Measurements from ENCODE around the gene IRF7. TPM values are rescaled to one million over a fixed set of nuclear protein-coding genes. Genes with fewer than 3 reads are reported as not detected.
A peak's percentile ranks its signal among the peaks of the same experiment; 100 is the strongest.
"Not testable (repeated sequence)": the region's sequence is repeated elsewhere in the genome, so short reads cannot be mapped to it uniquely, and the experiment has no call there.

IRF7 gene
- 6.4 and 12.0 TPM in 2 replicates for total RNA-seq (2014; rRNA removed; shearing (Covaris generic))

DNA sequence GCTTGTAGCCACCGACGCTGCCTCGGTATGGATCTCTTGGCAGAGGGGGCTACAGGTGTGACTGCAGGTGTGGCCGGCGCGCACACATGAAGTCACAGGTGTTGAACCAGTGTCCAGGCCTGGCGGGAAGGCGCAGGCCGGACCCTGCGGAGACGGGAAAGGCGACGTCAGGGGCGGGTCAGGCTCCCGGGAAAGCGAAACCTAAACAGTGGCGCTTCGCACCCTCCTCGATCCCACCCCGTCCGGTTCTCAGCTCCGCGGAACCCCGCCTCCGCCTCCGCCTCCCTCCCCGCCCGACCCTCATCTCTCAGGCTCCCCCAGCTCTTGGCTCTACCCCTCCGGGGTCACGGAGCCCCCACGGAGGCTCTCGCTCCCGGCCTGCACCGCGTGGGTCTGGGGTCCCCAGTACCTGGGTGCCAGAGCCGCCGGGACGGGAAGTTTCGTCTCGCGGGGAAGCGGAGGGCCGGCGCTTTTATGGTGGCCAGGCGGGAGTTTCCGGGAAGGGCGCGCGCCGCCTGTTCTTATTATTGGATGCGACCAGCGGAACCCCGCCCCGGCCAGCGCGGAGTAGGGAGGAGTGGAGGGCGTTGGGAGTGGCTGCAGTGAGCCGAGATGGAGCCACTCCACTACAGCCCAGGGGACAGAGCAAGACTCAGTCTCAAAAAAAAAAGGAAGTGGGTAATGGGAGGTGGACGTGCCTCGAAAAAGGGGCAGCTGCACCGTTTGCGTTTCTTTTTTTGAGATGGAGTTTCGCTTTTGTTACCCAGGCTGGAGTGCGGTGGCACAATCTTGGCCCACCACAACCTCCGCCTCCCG lies at the start of gene IRF7:
IRF7 (minus strand) TSS at position 447 of the 816 bp plus-strand sequence. CDS start 586 bp downstream, outside the sequence.
- DNase-seq (ENCODE audit: low spot score), result peak; percentile 72

DNA sequence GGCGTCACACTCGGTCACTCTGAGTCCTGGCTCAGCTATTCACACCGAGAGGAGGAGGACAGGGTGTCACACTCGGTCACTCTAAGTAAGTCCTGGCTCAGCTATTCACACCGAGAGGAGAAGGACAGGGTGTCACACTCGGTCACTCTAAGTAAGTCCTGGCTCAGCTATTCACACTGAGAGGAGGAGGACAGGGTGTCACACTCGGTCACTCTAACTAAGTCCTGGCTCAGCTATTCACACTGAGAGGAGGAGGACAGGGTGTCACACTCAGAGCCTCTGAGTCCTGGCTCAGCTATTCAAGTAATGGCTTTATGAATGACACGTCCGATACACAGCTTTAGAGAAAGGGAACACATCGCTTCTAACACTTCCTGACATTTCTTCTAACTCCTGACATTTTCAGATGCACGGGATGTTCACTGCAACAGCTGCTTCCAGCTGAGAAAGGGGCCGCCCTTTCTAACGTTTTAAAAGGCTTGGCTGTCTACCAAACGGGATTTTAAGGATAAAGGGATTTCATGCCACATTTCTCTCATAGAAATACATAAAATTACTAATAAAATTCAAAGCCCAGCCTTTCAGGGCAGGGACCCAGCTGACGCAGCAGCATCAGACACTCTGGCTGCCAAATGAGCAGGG lies 49.4 kb upstream of the IRF7 start:
- DNase-seq (ENCODE audit: low spot score), result no peak

DNA sequence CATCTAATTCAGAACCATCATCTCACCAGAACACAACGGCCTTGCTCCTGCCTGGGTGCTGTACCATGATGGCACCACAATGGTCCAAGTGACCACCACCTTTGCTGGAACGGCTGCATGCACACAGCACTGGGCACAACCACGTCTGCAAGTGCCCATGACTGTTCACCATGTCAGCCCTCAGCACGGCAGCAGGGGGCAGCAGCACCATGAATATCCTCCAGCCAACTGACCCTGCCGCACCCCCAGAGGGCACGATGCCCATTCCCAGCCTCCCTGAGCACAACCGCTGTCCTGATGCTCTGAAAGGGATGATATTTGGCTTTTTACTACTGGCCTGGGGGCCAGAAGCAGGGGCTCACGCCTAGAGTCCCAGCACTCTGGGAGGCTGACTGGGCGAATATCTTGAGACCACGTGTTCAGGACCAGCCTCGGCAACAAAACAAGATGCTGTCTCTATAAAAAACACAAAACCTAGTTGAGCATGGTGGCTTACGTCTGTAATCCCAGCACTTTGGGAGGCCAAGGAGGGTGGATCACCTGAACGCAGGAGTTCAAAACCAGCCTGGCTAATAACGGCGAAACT lies 47.0 kb upstream of the IRF7 start:
- DNase-seq (ENCODE audit: low spot score), result peak; percentile 30

DNA sequence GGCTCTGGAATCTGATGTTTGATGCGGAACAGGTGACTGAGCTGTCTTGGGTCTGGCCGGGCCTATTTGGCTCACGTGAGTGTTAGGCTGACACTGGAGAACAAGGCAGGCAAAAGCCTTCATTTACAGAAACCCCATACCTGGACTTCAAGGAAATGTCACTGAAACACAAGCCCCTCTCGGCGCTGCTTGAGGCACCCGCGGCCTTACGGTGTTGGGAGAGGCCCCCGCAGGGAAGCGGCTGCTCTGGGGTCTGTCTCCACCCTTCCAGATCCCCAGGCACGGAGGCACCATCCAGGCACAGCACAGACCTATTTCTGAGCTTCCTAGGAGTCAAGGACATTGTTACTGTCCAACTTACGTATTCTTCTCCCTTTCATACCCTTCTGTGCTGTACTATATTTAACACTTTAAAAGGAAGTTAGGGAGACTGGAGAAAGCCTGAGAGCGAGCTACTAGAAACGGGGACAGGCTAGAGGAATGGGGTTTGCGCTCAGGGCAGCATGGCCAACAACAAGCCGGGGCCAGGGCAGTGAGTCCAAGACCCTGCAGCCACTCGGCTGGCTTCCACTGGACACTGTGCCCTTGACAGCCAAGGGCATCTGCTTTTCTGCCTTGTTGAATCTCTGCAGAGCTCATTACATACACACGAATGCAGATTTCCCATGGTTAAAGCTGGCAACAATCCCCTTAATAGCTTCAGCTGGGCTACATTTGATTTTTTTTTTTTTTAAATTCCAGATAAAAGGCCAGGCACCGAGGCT lies 45.1 kb upstream of the IRF7 start:
- DNase-seq (ENCODE audit: low spot score), result no peak

- DNase-seq (ENCODE audit: low spot score), result no peak
Observed at GRCh38 chr11:660281-660680, 44.5 kb upstream of the IRF7 start.

GRCh38 chr11:659532-660085 lies 43.9 kb upstream of the IRF7 start:
- DNase-seq (ENCODE audit: low spot score), result no peak

GRCh38 chr11:657691-658126 lies 42.0 kb upstream of the IRF7 start:
- DNase-seq (ENCODE audit: low spot score), result no peak

GRCh38 chr11:656866-657265 lies 41.1 kb upstream of the IRF7 start:
- DNase-seq (ENCODE audit: low spot score), result no peak

DNA sequence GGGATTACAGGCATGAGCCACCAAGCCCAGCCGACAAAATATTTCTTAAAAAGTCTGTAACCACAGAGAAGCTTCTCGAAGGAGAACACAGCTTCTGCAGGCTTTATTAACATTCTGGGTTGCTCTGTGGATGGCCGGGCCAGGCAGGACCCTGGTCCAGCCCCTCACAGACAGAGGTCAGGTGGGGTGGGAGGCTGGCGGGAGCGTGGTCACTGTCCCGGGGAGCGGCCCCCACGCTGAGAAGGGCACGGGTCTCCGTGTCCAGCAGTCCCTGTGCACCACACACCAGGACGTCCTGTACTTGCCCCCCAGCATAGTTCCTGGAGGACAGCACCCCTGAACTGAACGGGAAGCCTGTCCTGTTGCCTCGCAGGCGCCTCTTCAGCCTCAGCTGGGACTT lies 40.7 kb upstream of the IRF7 start:
- DNase-seq (ENCODE audit: low spot score), result no peak

GRCh38 chr11:655036-655726 lies 39.4 kb upstream of the IRF7 start:
- no peak for DNase-seq (ENCODE audit: low spot score)

DNA sequence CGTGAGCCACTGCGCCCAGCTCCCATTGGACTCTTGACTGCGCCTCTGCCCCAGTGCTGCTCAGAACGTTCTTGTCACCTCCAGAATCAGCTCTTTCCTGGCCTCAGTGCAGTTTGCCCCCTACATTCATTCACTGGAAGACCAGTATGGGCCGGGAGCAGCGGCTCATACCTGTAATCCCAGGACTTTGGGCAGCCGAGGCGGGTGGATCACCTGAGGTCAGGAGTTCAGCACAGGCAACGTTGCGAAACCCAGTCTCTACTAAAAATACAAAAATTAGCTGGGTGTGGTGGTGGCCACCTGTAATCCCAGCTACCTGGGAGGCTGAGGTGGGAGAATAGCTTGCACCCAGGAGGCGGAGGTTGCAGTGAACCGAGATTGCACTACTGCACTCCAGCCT lies 38.7 kb upstream of the IRF7 start:
- DNase-seq (ENCODE audit: low spot score), result not testable (repeated sequence)

DNA sequence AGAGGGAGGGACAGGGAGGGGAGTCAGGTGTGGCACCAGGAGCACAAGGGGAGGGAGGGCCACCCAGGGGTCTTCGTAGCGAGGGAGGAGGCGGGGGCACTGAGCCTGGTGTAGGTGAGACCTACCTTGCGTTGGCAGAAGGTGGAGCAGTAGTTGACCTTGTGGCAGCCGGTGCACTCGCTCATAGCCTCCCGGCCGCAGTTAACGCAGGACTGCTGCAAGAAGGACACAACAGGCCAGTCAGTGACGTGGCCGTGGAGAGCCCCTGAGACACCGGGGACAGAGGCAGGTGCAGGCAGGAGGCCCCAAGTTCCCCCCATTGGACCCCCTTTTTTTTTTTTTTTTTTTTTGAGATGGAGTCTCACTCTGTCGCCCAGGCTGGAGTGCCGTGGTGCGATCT lies 38.1 kb upstream of the IRF7 start:
- DNase-seq (ENCODE audit: low spot score), result no peak

- DNase-seq (ENCODE audit: low spot score), result not testable (repeated sequence)
Observed at GRCh38 chr11:653136-653535, 37.4 kb upstream of the IRF7 start.

DNA sequence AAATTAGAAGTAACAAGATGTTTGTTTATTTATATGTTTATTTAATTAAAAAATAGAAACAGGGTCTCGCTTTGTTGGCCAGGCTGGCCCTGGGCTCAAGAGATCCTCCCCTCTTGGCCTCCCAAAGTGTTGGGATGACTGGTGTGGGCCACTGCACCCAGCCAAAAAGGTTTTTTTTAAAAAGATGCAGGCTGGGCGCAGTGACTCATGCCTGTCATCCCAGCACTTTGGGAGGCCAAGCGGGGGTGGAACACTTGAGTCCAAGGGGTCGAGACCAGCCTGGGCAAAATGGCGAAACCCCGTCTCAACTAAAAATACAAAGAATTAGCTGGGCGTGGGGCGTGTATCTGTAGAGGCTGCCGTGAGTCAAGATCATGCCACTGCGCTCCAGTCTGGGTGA lies 34.7 kb upstream of the IRF7 start:
- DNase-seq (ENCODE audit: low spot score), result no peak

GRCh38 chr11:647672-648158 lies 32.0 kb upstream of the IRF7 start:
- DNase-seq (ENCODE audit: low spot score), result not testable (repeated sequence)

GRCh38 chr11:646214-646613 lies 30.5 kb upstream of the IRF7 start:
- no peak for DNase-seq (ENCODE audit: low spot score)

DNA sequence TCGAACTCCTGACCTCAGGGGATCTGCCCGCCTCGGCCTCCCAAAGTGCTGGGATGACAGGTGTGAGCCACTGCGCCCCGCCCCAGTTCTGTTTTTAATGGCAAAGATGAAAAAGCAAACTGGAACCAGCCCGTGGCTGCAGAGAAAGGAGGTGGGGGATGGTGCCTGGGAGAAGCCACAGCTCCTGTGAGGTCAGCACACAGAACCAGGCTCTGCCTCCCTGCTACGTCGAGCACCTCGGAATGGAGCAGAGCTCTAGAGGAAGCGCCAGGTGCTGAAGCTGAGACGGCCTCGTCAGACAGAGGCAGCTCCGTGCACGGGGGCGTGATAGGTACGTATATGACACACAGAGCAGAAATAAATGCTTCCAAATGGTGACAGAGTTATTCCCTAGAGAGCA lies 29.8 kb upstream of the IRF7 start:
- no peak for DNase-seq (ENCODE audit: low spot score)

DNA sequence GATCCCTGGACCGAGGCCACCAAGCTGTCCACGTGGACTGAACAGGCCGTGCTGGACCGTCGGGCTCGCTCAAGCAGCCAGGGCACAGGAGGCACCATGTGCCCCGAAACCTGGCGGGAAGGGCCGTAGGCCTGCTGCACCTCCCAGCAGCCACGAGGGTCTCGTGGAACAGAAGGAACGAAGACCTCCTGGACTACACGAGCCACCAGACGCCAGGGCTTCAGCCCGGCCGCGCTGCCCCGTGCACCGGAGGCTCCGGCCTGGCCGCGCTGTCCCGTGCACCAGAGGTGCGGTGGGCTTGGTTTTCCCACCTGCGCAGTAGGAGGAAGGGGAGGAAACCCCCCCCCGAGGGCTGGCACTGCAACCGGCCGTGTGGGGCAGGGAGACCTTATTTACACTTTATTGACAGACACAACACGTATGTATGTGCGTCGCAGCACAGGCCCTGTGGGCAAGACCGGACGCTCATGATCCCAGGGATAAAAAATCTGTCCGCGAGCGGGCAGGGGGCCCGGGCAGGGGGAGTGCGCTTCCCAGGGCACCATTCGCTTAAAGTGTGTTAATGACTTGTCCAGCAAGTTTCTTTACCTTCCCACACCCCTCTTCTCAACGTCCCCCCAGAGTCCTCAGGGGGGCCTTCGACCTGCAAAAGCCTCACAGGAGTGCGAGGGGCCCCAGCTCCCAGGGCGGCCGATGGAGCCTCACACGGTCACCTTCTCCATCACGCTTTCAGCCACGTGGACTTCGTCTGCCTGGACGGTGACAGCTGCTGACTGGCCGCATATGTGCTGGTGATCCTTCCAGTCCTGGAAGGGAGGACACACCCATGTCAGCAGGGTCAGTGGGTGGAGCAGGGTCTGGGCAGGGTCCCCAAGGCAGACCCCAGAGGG lies 28.3 kb upstream of the IRF7 start:
- no peak for DNase-seq (ENCODE audit: low spot score)

DNA sequence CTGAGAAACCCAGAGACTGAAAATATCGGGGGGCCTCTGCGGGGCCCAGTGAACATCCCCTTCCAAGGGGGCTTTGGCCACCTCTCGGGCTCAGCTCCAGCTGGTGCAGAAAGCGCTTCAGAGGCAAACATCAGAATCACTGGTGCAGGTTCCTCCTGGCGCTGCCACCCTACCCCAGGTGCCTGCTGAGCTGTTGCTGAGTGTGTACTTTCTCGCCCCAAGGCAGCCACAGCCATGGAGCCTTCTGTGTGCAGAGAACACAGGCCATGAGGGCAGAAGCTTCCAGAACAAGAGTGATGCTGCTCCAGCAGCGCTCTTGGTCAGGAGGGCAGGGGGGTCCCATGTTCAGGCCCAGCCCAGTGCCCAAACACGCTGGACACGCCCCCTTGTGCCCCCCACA lies 27.6 kb upstream of the IRF7 start:
- no peak for DNase-seq (ENCODE audit: low spot score)

DNA sequence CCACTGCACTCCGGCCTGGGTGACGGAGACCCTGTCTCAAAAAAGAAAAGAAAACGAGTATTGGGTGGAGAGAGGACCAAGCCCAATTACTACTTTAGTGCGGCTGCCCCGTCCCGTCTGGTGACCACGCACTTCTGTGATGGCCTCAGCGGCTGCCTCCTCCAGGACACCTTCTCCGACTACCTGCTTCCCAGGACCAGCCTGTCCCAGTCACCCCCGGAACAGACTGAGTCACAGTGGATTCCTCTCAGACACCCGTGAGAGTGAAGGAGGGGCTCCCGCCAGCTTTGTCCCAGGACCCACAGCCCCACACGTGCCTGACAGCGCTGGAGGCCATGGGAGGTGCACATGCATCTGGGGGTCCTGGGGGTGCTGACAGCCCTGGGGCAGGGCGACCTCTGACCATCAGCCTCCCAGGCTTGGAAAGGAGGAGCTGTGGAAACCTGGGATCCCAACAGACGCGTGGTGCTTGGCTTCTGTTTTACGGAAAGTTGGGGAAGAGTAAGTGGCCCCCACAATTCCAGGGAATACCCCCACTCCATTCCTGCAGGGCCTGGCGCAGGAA lies 26.1 kb upstream of the IRF7 start:
- no peak for DNase-seq (ENCODE audit: low spot score)
